Renal cortex interstitium (tissue), 11 donors: ENCODE results near the gene NCAPD2. TPM values are rescaled to one million over a fixed set of nuclear protein-coding genes. Genes with fewer than 3 reads are reported as not detected.

ENCODE experiments used
- DNase-seq, 11 donors: peaks; one replicate each; pipeline ENCODE4 v3.0.0-alpha.2; 2013; ENCODE audit warnings: low read depth in 9 of 11, low spot score in 4 of 11; ENCODE audit errors: extremely low read depth in 1 of 11
- polyA plus RNA-seq, 3 donors: library from polyadenylated mRNA; unstranded; fragments of 120-200 nt; gene quantifications; one replicate each; pipeline ENCODE4 v1.2.1, GENCODE V29; 2013; ENCODE audit not compliant: insufficient read length in 3 of 3

NCAPD2 gene
- polyA plus RNA-seq, 3 donors = 63.8 to 69.8 (median 69.5) TPM

DNA sequence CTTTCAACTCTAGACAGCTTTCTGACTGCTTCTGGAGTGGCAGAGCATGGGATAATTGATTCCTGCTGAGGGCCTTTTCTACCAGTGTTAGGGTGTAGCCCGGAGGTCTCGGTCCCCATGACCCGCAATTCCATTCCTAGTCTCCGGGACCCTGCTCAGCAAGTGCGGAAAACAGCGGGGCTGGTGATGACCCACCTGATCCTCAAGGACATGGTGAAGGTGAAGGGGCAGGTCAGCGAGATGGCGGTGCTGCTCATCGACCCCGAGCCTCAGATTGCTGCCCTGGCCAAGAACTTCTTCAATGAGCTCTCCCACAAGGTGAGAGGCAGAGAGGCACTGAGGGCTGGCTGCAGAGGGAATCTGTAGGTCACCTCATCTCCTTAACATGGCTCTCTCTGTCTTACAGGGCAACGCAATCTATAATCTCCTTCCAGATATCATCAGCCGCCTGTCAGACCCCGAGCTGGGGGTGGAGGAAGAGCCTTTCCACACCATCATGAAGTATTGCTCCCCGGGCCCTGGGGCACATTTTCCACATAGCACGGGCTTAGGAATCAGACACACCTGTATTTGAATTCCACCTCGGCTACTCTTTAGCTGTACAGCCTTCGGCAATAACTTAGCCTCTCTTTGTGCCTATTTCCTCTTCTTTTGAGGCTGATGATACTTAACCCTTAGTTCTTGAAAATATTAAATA is 34.8 kb downstream of the NCAPD2 start:
- DNase-seq = no peak

DNA sequence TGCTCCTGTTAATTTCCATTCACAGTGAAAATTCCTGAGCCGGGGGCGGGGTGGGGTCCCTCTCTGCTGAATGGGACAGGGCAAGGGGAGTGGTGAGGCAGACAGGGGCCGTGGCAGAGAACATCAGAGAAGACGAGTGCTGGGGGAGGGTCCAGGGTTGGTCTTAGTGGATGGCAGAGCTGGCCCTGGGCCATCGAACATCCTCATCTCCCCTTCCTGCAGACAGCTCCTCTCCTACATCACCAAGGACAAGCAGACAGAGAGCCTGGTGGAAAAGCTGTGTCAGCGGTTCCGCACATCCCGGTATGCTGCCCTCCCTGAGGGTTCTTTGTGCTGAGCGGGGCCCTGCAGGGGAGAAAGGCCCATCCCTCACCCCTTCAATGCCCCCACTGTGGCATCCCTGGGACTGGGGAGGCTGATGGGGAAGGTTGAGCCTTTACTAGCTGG is 35.4 kb downstream of the NCAPD2 start:
- DNase-seq = no peak

DNA sequence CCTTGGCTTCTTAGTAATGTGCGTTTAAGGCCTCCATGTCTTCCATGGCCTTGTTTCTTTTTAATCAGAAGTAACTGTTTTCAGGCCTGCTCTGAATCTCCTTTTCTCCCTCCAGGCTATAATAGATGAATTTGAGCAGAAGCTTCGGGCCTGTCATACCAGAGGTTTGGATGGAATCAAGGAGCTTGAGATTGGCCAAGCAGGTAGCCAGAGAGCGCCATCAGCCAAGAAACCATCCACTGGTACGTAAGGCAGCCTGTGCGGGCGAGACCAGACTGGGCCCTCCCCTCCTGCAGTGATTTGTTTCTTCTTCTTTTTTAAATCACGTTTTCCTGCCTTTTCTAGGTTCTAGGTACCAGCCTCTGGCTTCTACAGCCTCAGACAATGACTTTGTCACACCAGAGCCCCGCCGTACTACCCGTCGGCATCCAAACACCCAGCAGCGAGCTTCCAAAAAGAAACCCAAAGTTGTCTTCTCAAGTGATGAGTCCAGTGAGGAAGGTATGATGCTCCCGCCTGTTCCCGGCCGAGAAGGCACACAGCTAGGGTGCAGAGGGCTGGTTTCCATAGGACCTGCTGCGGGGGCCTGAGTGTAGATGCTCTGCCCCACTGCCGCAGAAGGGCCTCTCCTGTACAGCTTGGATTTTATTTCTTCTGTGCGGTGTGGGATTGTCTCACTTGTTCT is 36.8 kb downstream of the NCAPD2 start:
- DNase-seq = no peak

DNA sequence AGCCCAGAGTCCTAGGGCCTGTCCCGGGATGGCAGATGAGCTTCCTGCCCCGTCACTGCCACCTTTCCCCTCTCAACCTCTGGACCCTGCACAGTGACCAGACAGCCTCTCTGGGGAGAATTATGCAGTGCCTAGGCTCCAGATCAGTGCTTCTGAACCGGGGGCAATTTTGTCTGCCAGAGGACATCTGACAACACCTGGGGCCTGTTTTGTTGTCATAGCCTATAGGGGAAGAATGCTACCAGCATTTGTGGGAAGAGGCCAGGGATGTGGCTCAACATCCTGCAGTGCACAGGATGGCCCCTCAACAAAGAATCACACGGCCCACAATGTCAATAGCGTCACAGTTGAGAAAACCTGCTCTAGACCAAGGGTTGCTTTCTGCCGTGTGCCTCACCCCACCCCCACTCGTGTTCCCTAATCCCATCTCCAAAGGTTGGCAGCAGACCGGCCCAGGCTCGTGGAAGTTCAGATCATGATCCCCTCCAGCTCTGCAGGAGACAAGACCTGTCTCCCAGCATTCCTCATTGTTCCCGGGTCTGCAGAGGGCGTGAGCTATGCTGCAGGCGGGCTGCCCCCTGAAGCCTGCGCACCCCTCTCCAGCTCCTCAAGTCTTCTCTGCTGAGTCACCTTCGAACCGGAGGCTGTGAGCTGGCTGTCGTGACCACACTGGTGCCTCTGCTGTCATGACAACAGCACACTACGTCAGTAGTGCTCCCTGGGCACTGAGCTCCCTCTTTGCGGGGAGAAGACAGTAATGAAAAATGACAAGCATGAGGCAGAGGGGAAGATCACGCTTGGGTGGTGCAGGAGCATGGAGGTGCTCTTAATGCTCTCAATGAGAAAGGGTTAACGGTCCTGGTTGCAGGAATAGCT is 38.4 kb downstream of the NCAPD2 start:
- DNase-seq = peak in 1 of 11 donors; percentile 40

DNA sequence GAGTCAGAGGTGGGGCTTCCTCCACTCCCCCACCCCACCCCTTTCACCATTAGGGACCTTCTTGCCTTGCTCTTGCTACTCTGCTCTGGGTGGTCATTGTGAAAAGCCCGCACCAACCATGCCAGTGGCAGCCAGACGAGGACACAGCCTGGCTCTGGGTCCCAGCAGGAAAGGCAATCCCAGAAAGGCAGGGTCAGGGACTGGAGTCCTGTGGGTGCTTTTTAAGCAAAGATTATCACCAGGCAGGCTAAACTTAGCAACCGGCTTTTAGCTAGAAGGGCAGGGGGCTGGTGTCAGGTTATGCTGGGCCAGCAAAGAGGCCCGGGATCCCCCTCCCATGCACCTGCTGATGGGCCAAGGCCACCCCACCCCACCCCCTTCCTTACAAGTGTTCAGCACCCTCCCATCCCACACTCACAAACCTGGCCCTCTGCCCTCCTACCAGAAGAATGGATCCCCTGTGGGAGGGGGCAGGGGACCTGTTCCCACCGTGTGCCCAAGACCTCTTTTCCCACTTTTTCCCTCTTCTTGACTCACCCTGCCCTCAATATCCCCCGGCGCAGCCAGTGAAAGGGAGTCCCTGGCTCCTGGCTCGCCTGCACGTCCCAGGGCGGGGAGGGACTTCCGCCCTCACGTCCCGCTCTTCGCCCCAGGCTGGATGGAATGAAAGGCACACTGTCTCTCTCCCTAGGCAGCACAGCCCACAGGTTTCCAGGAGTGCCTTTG is 39.2 kb downstream of the NCAPD2 start:
- peak in 3 of 11 donors; percentile 53 to 75 (median 71) for DNase-seq

DNA sequence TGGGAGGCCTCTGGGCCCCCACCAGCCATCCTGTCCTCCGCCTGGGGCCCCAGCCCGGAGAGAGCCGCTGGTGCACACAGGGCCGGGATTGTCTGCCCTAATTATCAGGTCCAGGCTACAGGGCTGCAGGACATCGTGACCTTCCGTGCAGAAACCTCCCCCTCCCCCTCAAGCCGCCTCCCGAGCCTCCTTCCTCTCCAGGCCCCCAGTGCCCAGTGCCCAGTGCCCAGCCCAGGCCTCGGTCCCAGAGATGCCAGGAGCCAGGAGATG is 39.7 kb downstream of the NCAPD2 start:
- DNase-seq = no peak

DNA sequence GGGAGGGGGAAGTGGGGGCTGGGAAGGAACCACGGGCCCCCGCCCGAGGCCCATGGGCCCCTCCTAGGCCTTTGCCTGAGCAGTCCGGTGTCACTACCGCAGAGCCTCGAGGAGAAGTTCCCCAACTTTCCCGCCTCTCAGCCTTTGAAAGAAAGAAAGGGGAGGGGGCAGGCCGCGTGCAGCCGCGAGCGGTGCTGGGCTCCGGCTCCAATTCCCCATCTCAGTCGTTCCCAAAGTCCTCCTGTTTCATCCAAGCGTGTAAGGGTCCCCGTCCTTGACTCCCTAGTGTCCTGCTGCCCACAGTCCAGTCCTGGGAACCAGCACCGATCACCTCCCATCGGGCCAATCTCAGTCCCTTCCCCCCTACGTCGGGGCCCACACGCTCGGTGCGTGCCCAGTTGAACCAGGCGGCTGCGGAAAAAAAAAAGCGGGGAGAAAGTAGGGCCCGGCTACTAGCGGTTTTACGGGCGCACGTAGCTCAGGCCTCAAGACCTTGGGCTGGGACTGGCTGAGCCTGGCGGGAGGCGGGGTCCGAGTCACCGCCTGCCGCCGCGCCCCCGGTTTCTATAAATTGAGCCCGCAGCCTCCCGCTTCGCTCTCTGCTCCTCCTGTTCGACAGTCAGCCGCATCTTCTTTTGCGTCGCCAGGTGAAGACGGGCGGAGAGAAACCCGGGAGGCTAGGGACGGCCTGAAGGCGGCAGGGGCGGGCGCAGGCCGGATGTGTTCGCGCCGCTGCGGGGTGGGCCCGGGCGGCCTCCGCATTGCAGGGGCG is 40.2 kb downstream of the NCAPD2 start, which contains the start of gene GAPDH:
Gene GAPDH (plus strand): TSS at position 595 of the 772 bp plus-strand sequence. CDS start 316 bp downstream, outside the sequence.
- peak; percentile 88 to 97 (median 95) for DNase-seq

DNA sequence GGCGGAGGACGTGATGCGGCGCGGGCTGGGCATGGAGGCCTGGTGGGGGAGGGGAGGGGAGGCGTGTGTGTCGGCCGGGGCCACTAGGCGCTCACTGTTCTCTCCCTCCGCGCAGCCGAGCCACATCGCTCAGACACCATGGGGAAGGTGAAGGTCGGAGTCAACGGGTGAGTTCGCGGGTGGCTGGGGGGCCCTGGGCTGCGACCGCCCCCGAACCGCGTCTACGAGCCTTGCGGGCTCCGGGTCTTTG is 40.7 kb downstream of the NCAPD2 start:
- DNase-seq = no peak

DNA sequence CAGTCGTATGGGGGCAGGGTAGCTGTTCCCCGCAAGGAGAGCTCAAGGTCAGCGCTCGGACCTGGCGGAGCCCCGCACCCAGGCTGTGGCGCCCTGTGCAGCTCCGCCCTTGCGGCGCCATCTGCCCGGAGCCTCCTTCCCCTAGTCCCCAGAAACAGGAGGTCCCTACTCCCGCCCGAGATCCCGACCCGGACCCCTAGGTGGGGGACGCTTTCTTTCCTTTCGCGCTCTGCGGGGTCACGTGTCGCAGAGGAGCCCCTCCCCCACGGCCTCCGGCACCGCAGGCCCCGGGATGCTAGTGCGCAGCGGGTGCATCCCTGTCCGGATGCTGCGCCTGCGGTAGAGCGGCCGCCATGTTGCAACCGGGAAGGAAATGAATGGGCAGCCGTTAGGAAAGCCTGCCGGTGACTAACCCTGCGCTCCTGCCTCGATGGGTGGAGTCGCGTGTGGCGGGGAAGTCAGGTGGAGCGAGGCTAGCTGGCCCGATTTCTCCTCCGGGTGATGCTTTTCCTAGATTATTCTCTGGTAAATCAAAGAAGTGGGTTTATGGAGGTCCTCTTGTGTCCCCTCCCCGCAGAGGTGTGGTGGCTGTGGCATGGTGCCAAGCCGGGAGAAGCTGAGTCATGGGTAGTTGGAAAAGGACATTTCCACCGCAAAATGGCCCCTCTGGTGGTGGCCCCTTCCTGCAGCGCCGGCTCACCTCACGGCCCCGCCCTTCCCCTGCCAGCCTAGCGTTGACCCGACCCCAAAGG is 41.2 kb downstream of the NCAPD2 start:
- peak in 1 of 11 donors; percentile 34 for DNase-seq

DNA sequence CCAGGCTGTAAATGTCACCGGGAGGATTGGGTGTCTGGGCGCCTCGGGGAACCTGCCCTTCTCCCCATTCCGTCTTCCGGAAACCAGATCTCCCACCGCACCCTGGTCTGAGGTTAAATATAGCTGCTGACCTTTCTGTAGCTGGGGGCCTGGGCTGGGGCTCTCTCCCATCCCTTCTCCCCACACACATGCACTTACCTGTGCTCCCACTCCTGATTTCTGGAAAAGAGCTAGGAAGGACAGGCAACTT is 41.7 kb downstream of the NCAPD2 start:
- no peak for DNase-seq

DNA sequence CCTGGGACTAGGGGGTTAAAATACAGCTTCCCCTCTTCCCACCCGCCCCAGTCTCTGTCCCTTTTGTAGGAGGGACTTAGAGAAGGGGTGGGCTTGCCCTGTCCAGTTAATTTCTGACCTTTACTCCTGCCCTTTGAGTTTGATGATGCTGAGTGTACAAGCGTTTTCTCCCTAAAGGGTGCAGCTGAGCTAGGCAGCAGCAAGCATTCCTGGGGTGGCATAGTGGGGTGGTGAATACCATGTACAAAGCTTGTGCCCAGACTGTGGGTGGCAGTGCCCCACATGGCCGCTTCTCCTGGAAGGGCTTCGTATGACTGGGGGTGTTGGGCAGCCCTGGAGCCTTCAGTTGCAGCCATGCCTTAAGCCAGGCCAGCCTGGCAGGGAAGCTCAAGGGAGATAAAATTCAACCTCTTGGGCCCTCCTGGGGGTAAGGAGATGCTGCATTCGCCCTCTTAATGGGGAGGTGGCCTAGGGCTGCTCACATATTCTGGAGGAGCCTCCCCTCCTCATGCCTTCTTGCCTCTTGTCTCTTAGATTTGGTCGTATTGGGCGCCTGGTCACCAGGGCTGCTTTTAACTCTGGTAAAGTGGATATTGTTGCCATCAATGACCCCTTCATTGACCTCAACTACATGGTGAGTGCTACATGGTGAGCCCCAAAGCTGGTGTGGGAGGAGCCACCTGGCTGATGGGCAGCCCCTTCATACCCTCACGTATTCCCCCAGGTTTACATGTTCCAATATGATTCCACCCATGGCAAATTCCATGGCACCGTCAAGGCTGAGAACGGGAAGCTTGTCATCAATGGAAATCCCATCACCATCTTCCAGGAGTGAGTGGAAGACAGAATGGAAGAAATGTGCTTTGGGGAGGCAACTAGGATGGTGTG is 42.3 kb downstream of the NCAPD2 start:
- no peak for DNase-seq

DNA sequence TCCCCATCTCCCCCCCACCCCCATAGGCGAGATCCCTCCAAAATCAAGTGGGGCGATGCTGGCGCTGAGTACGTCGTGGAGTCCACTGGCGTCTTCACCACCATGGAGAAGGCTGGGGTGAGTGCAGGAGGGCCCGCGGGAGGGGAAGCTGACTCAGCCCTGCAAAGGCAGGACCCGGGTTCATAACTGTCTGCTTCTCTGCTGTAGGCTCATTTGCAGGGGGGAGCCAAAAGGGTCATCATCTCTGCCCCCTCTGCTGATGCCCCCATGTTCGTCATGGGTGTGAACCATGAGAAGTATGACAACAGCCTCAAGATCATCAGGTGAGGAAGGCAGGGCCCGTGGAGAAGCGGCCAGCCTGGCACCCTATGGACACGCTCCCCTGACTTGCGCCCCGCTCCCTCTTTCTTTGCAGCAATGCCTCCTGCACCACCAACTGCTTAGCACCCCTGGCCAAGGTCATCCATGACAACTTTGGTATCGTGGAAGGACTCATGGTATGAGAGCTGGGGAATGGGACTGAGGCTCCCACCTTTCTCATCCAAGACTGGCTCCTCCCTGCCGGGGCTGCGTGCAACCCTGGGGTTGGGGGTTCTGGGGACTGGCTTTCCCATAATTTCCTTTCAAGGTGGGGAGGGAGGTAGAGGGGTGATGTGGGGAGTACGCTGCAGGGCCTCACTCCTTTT is 43.1 kb downstream of the NCAPD2 start:
- DNase-seq = no peak

DNA sequence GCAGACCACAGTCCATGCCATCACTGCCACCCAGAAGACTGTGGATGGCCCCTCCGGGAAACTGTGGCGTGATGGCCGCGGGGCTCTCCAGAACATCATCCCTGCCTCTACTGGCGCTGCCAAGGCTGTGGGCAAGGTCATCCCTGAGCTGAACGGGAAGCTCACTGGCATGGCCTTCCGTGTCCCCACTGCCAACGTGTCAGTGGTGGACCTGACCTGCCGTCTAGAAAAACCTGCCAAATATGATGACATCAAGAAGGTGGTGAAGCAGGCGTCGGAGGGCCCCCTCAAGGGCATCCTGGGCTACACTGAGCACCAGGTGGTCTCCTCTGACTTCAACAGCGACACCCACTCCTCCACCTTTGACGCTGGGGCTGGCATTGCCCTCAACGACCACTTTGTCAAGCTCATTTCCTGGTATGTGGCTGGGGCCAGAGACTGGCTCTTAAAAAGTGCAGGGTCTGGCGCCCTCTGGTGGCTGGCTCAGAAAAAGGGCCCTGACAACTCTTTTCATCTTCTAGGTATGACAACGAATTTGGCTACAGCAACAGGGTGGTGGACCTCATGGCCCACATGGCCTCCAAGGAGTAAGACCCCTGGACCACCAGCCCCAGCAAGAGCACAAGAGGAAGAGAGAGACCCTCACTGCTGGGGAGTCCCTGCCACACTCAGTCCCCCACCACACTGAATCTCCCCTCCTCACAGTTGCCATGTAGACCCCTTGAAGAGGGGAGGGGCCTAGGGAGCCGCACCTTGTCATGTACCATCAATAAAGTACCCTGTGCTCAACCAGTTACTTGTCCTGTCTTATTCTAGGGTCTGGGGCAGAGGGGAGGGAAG is 43.9 kb downstream of the NCAPD2 start:
- DNase-seq = peak in 1 of 11 donors; percentile 59

DNA sequence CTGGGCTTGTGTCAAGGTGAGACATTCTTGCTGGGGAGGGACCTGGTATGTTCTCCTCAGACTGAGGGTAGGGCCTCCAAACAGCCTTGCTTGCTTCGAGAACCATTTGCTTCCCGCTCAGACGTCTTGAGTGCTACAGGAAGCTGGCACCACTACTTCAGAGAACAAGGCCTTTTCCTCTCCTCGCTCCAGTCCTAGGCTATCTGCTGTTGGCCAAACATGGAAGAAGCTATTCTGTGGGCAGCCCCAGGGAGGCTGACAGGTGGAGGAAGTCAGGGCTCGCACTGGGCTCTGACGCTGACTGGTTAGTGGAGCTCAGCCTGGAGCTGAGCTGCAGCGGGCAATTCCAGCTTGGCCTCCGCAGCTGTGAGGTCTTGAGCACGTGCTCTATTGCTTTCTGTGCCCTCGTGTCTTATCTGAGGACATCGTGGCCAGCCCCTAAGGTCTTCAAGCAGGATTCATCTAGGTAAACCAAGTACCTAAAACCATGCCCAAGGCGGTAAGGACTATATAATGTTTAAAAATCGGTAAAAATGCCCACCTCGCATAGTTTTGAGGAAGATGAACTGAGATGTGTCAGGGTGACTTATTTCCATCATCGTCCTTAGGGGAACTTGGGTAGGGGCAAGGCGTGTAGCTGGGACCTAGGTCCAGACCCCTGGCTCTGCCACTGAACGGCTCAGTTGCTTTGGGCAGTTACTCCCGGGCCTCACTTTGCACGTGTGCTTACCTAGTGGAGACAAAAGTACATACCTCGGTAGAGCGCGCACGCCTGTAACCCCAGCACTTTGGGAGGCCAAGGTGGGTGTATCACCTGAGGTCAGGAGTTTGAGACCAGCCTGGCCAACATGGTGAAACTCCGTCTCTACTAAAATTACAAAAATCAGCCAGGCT is 44.8 kb downstream of the NCAPD2 start:
- no peak for DNase-seq

DNA sequence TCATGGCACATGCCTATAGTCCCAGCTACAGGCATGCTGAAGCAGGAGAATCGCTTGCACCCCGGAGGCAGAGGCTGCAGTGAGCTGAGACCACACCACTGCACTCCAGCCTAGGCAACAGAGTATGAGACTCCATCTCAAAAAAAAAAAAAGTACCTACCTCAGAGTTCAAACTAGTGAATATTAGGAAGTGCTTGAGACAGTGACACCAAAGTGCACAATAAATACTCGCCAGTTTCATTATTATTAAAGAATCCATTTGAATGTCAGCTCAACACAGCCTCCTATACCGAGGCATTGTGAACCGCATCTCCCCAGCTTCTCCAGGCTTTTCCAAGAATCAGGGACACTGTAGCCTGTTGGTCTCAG is 45.4 kb downstream of the NCAPD2 start:
- no peak for DNase-seq
